ENCODE results near the gene EMCN. TPM values are rescaled to one million over a fixed set of nuclear protein-coding genes. Genes with fewer than 3 reads are reported as not detected.

EMCN gene
- polyA plus RNA-seq, 3 donors = not detected

- H3K9me3 Mint-ChIP-seq = peaks cover 1 to 4% (median 3%) of the 10 kb centered on the region in 7 donors
- H2AFZ ChIP-seq (ENCODE audit: insufficient read depth, low read depth, low read length, poor library complexity, severe bottlenecking) = no peak overlapping the region
- no peaks in the 10 kb centered on the region for H4K20me1 ChIP-seq (ENCODE audit: insufficient read depth, low read length)
- H3K36me3 Mint-ChIP-seq = no peaks in the 10 kb centered on the region
- peaks cover 0 to 2% (median 0%) of the 10 kb centered on the region in 3 donors for H3K27me3 Mint-ChIP-seq (ENCODE audit: low read depth in 3 of 3)
- H3K4me3 Mint-ChIP-seq = no peak overlapping the region
- H3K4me1 Mint-ChIP-seq = no peaks in the 10 kb centered on the region
- H3K4me2 ChIP-seq (replicated peaks; ENCODE audit: extremely low read depth, low read length, poor library complexity, severe bottlenecking) = no peak overlapping the region
- no peak overlapping the region for H3K4me3 ChIP-seq (replicated peaks in 1 of 3; ENCODE audit: low read depth in 2 of 3, low read length in 3 of 3)
- peaks cover 0 to 7% of the 10 kb centered on the region in 2 donors for H3K9me3 ChIP-seq (replicated peaks in 1 of 2; ENCODE audit: control insufficient read depth in 1 of 2, insufficient read depth in 1 of 2, low read length in 2 of 2)
- no CpG with 5 or more reads among the region's 3 CpGs for WGBS (ENCODE audit: insufficient coverage)
- DNase-seq = no peak
- no peak overlapping the region for H3K27ac Mint-ChIP-seq
- H3K4me1 ChIP-seq (ENCODE audit: control insufficient read depth in 1 of 2, insufficient read depth in 2 of 2, low read length in 2 of 2) = no peaks in the 10 kb centered on the region
- intact Hi-C loops (cut with micrococcal nuclease) = no loop called here
- no peak for TF ChIP-seq CTCF (IDR thresholded peaks at IDR 0.05)
- H3K9ac ChIP-seq (ENCODE audit: insufficient read depth, low read length, poor library complexity, severe bottlenecking) = no peak overlapping the region
- no peaks in the 10 kb centered on the region for H3K79me2 ChIP-seq (ENCODE audit: insufficient read depth, low read length)
- H3K36me3 ChIP-seq (replicated peaks in 1 of 2; ENCODE audit: control insufficient read depth in 1 of 2, insufficient read depth in 2 of 2, low read length in 2 of 2) = no peaks in the 10 kb centered on the region
- no peak overlapping the region for H3K27ac ChIP-seq (ENCODE audit: low read depth in 1 of 2, low read length in 2 of 2)
- no peaks in the 10 kb centered on the region for H3K27me3 ChIP-seq (ENCODE audit: control insufficient read depth in 2 of 2, insufficient read depth in 2 of 2, low read length in 2 of 2)
Measured at GRCh38 chr4:100508691-100509090, 9.1 kb downstream of the EMCN start.

- Mint-ChIP-seq H3K4me1 (no peaks in the 10 kb centered on the region), H3K9me3 (peaks cover 1 to 4% (median 3%) of the 10 kb centered on the region in 7 donors)
- WGBS (ENCODE audit: insufficient coverage) = 93% methylated on average over 9 of the region's 18 CpGs
Measured at GRCh38 chr4:100504086-100504874, 13.5 kb downstream of the EMCN start.

More at GRCh38 chr4:100504086-100504874, 13.5 kb downstream of the EMCN start:
- no peak overlapping the region for H3K27ac ChIP-seq (ENCODE audit: low read depth in 1 of 2, low read length in 2 of 2)
- H3K4me2 ChIP-seq (replicated peaks; ENCODE audit: extremely low read depth, low read length, poor library complexity, severe bottlenecking) = no peak overlapping the region
- no peak overlapping the region for H3K9ac ChIP-seq (ENCODE audit: insufficient read depth, low read length, poor library complexity, severe bottlenecking)
- Mint-ChIP-seq H3K27ac (no peak overlapping the region), H3K4me3 (no peak overlapping the region), H3K27me3 (ENCODE audit: low read depth in 3 of 3) (peaks cover 0 to 2% (median 0%) of the 10 kb centered on the region in 3 donors), H3K36me3 (no peaks in the 10 kb centered on the region)
- H3K27me3 ChIP-seq (ENCODE audit: control insufficient read depth in 2 of 2, insufficient read depth in 2 of 2, low read length in 2 of 2) = no peaks in the 10 kb centered on the region
- H3K4me3 ChIP-seq (replicated peaks in 1 of 3; ENCODE audit: low read depth in 2 of 3, low read length in 3 of 3) = no peak overlapping the region
- intact Hi-C loops (cut with micrococcal nuclease) = no loop called here
- no peak overlapping the region for H2AFZ ChIP-seq (ENCODE audit: insufficient read depth, low read depth, low read length, poor library complexity, severe bottlenecking)
- no peak for TF ChIP-seq CTCF (IDR thresholded peaks at IDR 0.05)
- no peaks in the 10 kb centered on the region for H3K4me1 ChIP-seq (ENCODE audit: control insufficient read depth in 1 of 2, insufficient read depth in 2 of 2, low read length in 2 of 2)
- DNase-seq = no peak
- H4K20me1 ChIP-seq (ENCODE audit: insufficient read depth, low read length) = no peaks in the 10 kb centered on the region
- H3K79me2 ChIP-seq (ENCODE audit: insufficient read depth, low read length) = no peaks in the 10 kb centered on the region
- H3K36me3 ChIP-seq (replicated peaks in 1 of 2; ENCODE audit: control insufficient read depth in 1 of 2, insufficient read depth in 2 of 2, low read length in 2 of 2) = no peaks in the 10 kb centered on the region
- peaks cover 0 to 7% of the 10 kb centered on the region in 2 donors for H3K9me3 ChIP-seq (replicated peaks in 1 of 2; ENCODE audit: control insufficient read depth in 1 of 2, insufficient read depth in 1 of 2, low read length in 2 of 2)

Measured in CD14-positive monocyte (primary cell).